K562 (cell line): ENCODE data around the gene REP15.

ENCODE experiments used
- CREB1 ChIP-seq, 2 experiments: sonication (generic) in 1 of 2; formaldehyde crosslinking in 1 of 2; IDR thresholded peaks; 2 replicates each; pipeline versions ENCODE4 v1.6.1 to v1.8.0; 2012 to 2022; ENCODE audit warnings: inconsistent platforms in 1 of 2, mild to moderate bottlenecking in 1 of 2, missing genetic modification reagents in 1 of 2, moderate library complexity in 1 of 2
- GABPA ChIP-seq: fragments of 200-800 bp; sonication (Bioruptor generic); conservative IDR thresholded peaks from 2 replicates; pipeline ENCODE4 v1.6.1; 2016; ENCODE audit warnings: low read depth, missing genetic modification characterization, missing compliant biosample characterization
- HDAC6 ChIP-seq: IDR thresholded peaks from 2 replicates; pipeline ENCODE4 v1.6.1; 2012; ENCODE audit warnings: low read depth, mild to moderate bottlenecking, control low read depth, inconsistent platforms, low read length, moderate library complexity
- KLF1 ChIP-seq: fragments of 450-650 bp; IDR thresholded peaks from 2 replicates; pipeline ENCODE4 v1.6.1; 2016; ENCODE audit warnings: missing genetic modification characterization, missing compliant biosample characterization

GRCh38 chr12:27672643-27673042 lies 23.6 kb upstream of the REP15 start:
- TF ChIP-seq GABPA, result no peak
- TF ChIP-seq CREB1 (IDR thresholded peaks at IDR 0.05), result no peak
- TF ChIP-seq CREB1 (CRISPR knock-in tag; IDR thresholded peaks at IDR 0.05), result no peak
- no peak for TF ChIP-seq HDAC6
- no peak for TF ChIP-seq KLF1 (tag)
